SHP77 (cell line): ENCODE data around the gene SLIT1.

ENCODE experiments used
- DNase-seq, 2 experiments: peaks; one replicate each; lab custom pipeline; 2025; lab: John Stamatoyannopoulos, UW

SLIT1 gene

GRCh38 chr10:97022616-97023015 is 163.1 kb downstream of the SLIT1 start:
- no peak for DNase-seq

DNA sequence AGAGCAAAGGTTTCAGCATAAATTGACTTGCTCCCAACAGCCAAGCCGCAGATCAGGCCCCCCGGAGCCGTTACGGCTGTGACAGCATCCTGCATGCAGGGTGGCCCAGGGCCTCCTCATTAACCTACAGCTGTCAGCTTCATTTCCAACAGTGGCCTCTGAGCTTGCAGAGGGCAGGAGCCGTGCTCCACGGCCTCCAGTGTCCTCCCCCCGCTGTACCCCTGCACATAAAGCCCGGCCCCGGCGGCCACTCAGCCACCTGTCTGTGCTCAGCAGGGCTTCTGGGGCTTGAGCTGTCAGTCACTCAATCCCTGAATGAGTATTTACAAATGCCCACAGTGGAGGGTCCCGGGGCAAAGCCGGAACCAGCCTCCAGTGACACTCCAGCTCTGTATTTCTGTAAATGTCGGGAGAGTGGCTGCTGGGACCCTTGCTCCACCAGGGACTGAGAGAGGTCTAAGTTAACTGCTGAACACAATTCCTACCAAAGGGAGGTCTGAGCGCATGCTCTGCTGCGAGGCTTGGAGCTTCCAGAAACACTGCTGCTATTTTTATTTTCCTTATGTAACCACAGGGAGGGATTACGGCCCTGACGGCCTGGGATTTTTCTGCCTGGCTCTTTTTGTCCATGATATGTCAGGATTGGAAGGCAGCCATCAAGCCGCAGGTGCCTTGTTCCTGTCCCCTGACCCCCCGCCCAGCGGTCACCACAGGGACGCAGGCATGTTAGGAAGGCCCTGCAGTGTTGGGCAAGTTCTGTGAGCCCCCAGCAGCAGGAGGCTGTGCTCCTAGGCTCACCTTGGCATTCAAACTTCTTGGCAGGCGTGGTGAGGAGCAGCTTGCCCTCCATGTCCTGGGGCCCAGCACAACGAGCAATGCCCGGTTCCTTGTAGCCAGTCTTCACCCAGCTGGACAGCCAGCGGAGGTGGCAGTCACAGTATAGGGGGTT is 165.0 kb downstream of the SLIT1 start:
- DNase-seq: peak; percentile 78 to 84

DNA sequence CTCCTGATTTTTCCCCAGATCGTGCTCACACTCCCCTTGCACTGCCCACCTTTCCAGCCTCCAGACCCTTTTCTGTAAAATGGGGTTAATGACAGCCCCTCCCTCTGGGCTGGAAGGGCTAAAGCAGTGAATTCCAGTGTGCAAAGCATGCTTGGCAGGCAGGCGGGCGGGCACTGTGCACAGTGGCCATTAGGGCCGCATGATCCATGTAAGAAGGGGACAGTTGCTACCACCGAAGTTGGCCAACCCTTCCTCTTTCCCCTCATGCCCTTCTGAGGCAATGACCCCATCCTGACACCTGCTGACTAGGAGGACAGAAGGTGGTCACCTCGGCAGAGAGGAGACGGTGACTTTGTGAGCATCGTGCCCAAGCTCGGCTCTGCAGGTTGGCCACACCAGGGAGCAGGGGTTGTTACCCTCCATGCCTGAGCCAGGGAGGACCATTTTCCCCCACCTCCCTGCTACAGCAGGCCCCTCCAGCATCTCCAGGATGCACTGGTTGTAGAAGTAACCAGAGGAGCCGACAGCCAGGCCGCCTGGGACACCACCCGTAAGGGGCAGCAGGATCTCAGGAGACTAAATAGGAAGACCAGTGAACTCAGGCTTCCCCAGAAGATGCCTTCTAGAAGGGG is 166.4 kb downstream of the SLIT1 start:
- DNase-seq: no peak

GRCh38 chr10:97018251-97019212 is 167.2 kb downstream of the SLIT1 start:
- DNase-seq: no peak

DNA sequence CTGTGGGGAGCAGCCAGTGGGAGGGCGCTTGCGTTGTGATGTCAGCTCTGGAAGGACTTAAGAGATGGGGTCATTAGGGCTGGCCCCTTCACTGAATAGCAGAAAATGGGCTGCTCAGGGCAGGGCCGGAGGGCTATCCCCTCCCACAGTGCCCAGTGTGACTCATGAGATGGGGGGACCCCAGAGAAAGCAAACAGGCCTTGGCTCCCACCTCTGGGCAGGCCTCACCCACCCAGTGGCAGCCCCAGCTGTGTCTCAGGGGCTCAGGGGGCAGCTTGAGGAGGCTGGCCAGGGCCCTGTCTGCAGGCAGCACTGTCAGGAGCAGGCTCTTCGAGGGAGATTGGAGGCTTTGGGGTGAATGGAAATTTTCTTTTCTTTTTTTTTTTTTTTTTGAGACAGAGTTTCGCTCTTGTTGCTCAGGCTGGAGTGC is 168.3 kb downstream of the SLIT1 start:
- no peak for DNase-seq

- no peak for DNase-seq
Observed at GRCh38 chr10:97016728-97017473, 168.9 kb downstream of the SLIT1 start.

GRCh38 chr10:97015240-97015639 is 170.5 kb downstream of the SLIT1 start:
- no peak for DNase-seq

DNA sequence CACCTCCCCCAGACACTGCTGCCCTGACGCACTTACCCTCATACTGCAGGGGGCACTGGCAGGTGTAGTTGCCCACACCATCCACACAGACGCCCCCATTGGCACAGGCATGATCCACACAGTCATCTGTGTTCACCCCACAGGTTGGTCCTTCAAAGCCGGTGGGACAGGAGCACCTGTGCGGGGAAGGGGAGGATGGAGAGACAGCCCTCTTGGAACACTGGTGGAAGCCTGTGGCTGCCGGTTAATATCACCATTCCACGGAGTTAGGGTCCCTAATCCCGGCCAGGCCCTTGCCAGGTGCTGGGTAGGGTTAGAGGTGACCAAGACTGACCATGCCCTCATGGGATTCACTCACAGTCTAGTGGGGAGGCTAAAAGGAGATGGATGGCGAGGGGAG is 171.8 kb downstream of the SLIT1 start:
- no peak for DNase-seq

GRCh38 chr10:97013568-97013967 is 172.2 kb downstream of the SLIT1 start:
- DNase-seq: no peak

DNA sequence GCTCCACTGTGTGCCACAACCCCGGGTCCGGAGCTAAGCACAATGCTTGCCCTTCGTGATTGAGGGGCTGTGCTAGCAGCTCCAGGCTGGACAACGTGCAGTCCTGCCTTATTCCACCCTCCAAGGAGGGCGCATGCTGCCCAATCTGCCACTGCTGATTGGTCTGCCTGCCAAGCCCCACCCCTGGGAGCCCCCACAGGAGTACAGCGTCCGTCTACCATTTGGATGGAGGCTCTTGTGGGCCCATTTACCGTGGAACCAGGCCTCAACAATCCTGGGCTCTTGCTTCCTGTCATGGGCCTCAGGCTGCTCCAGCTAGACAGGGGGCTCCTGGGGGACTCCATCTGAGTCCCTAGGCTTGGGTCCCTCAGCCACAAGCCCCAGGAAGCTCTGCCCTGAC is 173.3 kb downstream of the SLIT1 start:
- no peak for DNase-seq

GRCh38 chr10:97011397-97011796 is 174.4 kb downstream of the SLIT1 start:
- DNase-seq: no peak

GRCh38 chr10:97010695-97011206 is 175.0 kb downstream of the SLIT1 start:
- DNase-seq: no peak

DNA sequence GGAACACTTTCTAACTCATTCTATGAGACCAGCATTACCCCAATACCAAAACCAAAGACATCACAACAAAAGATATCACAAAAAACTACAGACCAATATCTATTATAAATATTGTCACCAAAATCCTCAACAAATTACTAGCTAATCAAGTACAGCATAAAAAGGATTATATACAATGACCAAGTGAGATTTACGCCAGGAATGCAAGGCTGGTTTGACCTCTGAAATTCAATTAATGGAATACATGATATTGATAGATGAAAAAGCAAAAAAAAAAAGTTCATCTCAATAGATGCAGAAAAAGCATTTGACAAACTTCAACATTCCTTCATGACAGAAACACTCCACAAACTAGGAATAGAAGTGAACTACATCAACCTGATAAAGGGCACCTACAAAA is 178.3 kb downstream of the SLIT1 start:
- DNase-seq: no peak

GRCh38 chr10:97006364-97006763 is 179.4 kb downstream of the SLIT1 start:
- no peak for DNase-seq

- no peak for DNase-seq
Observed at GRCh38 chr10:97005349-97005748, 180.4 kb downstream of the SLIT1 start.

GRCh38 chr10:97004591-97004990 is 181.2 kb downstream of the SLIT1 start:
- DNase-seq: no peak

GRCh38 chr10:97003804-97004201 is 182.0 kb downstream of the SLIT1 start:
- DNase-seq: no peak

DNA sequence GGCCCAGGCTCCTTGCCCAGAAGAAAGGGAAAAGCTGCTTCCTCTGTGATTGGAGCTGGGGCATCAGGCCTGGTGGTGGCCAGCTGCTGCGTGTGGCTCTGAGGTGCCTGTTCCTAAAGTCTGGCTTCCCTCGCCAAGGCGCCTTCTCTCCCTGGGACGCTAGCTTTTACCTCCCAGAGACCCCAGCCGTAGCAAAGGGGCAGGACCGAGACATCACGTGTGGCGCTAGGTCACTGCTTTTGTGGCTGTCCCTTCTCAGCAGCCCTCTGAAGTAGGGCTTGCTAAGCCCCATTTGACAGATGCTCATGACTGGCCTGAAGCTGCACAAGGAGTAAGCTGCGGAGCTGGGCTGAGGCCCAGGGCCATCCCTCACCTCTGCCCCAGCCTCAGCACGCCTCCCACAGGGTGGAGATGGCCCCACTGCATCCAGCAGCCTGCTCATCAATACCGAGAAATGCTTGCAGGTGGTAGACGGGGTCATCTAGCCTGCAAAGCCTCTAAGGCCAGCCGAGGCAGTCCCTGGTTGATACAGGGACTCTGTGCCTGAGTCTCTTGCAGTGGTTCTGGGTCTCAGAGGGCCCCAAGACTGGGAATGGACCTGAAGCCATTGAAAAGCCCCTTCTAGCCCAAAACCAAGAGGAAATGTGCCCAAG is 182.5 kb downstream of the SLIT1 start:
- DNase-seq: no peak

GRCh38 chr10:97002670-97003069 is 183.1 kb downstream of the SLIT1 start:
- no peak for DNase-seq

DNA sequence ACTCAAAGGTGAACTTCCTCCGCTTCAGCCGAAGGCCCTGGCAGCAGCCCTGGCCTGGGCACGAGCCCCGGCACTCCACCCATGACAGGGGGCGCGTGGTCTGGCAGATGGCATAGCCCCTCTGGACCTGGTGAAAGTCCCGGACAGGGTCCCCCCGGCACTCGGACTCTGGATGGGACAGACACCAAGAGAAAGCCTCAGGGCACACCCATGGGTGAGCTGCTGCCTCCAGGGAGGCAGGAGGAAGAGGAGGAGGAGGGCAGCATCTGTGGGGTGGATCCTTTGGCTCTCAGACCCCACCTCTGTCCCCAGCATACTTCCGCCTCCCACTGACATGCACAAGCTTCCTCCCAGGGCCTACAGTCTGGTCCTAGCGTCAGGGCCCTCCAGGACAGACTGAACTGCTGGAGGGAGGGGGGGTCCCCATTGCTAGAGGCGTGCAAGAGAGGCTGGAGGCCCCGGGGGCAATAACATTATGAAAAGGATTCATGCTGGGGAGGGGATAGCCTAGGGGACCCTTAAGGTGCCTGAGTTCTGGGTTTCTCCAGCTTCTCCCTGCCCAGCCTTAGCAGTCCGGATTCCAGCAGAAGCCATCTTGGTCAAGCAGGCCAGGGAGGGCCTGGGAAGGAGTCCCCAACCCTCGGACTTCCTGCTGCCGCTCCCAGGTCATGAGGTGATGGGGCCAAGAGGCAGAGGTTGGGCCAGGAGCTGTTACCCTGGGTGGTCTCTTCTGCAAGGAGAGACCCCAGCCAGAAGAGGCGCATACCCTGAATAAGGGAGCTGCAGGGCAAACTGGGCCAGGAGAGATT is 184.4 kb downstream of the SLIT1 start:
- DNase-seq: no peak
